Activated naive CD4-positive, alpha-beta T cell treated with anti-CD3 and anti-CD28 coated beads for 36 hours (primary cell): ENCODE data around the gene CAMSAP1. TPM values are rescaled to one million over a fixed set of nuclear protein-coding genes. Genes with fewer than 3 reads are reported as not detected.

Source experiments
- CTCF ChIA-PET: fragments of 350-600 bp; sonication (Branson Sonifier 250); formaldehyde crosslinking; loops from one replicate; lab custom pipeline; 2021; ENCODE audit warnings: antibody characterized with exemption; lab: Charles Lee
- DNase-seq: peaks from one replicate; pipeline ENCODE4 v3.0.0-alpha.2; 2020
- H3K27ac Mint-ChIP-seq: one replicate; pipeline ENCODE4 v1.8.0; 2021; ENCODE audit warnings: mild to moderate bottlenecking, mixed read lengths
- H3K27me3 Mint-ChIP-seq: one replicate; pipeline ENCODE4 v1.8.0; 2021; ENCODE audit warnings: low read depth, mixed read lengths
- H3K36me3 Mint-ChIP-seq: one replicate; pipeline ENCODE4 v1.8.0; 2021; ENCODE audit warnings: low read depth, mixed read lengths
- H3K4me1 Mint-ChIP-seq: one replicate; pipeline ENCODE4 v1.8.0; 2021; ENCODE audit warnings: low read depth, mixed read lengths
- H3K4me3 Mint-ChIP-seq: one replicate; pipeline ENCODE4 v1.8.0; 2021; ENCODE audit warnings: mild to moderate bottlenecking, moderate library complexity, mixed read lengths
- H3K9me3 Mint-ChIP-seq: one replicate; pipeline ENCODE4 v1.8.0; 2021; ENCODE audit warnings: mixed read lengths
- intact Hi-C: fragments of 100-400 bp; cut with micrococcal nuclease; formaldehyde crosslinking; loops from one replicate; pipeline ENCODE4 v1.15.1; 2023
- total RNA-seq, 2 experiments: library from RNA; stranded (reverse); gene quantifications; one replicate each; pipeline ENCODE4 v1.2.3, GENCODE V29; 2021

CAMSAP1 gene
- total RNA-seq, 2 experiments from 2014 or later = 32.6 to 35.2 TPM

DNA sequence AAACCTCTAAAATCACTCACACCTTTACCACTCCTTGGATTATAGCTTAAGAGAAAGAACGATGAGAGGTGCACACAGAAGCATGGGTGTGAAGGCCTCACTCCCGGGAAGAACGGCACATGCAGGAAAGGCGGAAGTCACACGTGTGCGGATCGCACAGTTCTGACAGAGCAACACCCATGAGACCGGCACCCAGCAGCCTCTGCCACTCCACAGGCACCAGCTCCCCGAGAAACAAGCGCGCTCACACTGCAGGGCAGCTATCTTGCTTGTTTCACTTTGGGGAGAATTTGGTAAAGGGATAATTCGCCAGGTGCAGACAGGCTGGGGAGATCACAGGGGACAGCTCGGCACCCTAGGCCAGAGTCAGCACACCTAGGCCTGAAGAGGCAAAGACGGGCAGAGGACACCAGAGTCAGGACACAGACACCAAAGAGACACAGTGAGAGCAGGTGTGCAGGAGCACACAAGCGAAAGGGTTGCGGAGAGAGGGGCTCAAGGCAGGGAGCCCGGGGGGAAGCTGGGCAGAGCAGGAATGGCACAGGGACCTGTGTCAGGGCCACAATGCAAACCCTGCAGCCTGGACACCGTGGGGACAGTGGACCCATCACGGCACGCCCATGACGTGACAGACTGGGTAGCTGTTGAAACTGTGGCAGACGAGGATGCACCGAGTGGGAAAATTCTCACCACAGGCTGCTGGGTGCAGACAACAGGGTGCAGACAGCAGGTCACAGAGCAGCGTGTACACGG lies 81.7 kb downstream of the CAMSAP1 start:
- CTCF ChIA-PET = no interaction called here
- Mint-ChIP-seq H3K4me3 (no peak overlapping the region), H3K36me3 (peaks cover 39% of the 10 kb centered on the region), H3K9me3 (peaks cover 11% of the 10 kb centered on the region), H3K4me1 (peaks cover 8% of the 10 kb centered on the region), H3K27me3 (no peaks in the 10 kb centered on the region), H3K27ac (no peak overlapping the region)
- no peak for DNase-seq
- intact Hi-C loops = no loop called here

- no peak for DNase-seq
- peaks cover 36% of the 10 kb centered on the region for H3K36me3 Mint-ChIP-seq
- H3K4me3 Mint-ChIP-seq = no peak overlapping the region
- H3K27ac Mint-ChIP-seq = no peak overlapping the region
- intact Hi-C loops = no loop called here
- no peaks in the 10 kb centered on the region for H3K27me3 Mint-ChIP-seq
- peaks cover under 1% of the 10 kb centered on the region for H3K9me3 Mint-ChIP-seq
- peaks cover under 1% of the 10 kb centered on the region for H3K4me1 Mint-ChIP-seq
- CTCF ChIA-PET = no interaction called here
Measured at GRCh38 chr9:135823036-135823435, 84.3 kb downstream of the CAMSAP1 start.

GRCh38 chr9:135822374-135822755 lies 85.0 kb downstream of the CAMSAP1 start:
- H3K27ac Mint-ChIP-seq = no peak overlapping the region

DNA sequence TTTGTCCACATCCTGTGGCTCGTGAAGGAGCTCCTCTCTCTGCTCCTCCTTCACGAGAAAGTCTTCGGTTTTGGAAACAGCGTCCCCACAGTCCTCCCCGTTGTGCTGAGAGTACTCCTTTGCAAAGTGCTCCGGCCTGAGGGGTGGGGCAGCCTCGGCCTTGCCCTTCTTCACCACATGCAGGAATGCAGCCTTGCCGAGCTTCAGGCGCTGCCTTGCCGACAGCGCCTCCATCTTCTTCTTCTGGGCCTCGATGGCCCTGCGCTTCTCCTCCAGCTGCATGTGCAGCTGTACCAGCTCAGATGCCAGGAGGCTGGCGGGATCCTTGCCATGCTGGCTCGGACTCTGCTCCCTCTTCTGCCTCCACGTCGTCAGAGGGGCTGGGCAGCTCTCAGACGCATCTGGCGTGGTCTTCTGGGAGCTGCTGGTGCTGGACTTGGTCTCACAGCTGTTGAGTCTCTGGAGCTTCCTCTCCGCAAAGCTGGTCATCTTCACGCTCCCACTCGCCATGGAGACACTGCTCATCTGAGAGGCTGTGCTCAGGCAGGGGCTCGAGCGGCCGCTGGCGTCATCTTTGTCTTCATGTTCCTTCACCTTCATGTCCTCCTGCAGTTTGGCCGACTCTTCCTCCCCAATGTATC lies 85.5 kb downstream of the CAMSAP1 start:
- CTCF ChIA-PET = no interaction called here
- Mint-ChIP-seq H3K36me3 (peaks cover 32% of the 10 kb centered on the region), H3K27ac (no peak overlapping the region), H3K27me3 (no peaks in the 10 kb centered on the region), H3K4me3 (no peak overlapping the region), H3K4me1 (no peaks in the 10 kb centered on the region), H3K9me3 (no peaks in the 10 kb centered on the region)
- no peak for DNase-seq
- intact Hi-C loops = no loop called here

More at GRCh38 chr9:135822374-135822755, 85.0 kb downstream of the CAMSAP1 start:
- CTCF ChIA-PET = no interaction called here
- Mint-ChIP-seq H3K36me3 (peaks cover 33% of the 10 kb centered on the region), H3K27me3 (no peaks in the 10 kb centered on the region), H3K9me3 (no peaks in the 10 kb centered on the region), H3K4me3 (no peak overlapping the region), H3K4me1 (no peaks in the 10 kb centered on the region)
- no peak for DNase-seq
- intact Hi-C loops = no loop called here

- H3K9me3 Mint-ChIP-seq = no peaks in the 10 kb centered on the region
- no peak for DNase-seq
- no peak overlapping the region for H3K27ac Mint-ChIP-seq
- intact Hi-C loops = no loop called here
- no peaks in the 10 kb centered on the region for H3K4me1 Mint-ChIP-seq
- peaks cover 28% of the 10 kb centered on the region for H3K36me3 Mint-ChIP-seq
- no peak overlapping the region for H3K4me3 Mint-ChIP-seq
- CTCF ChIA-PET = no interaction called here
- no peaks in the 10 kb centered on the region for H3K27me3 Mint-ChIP-seq
Measured at GRCh38 chr9:135821116-135821515, 86.2 kb downstream of the CAMSAP1 start.

DNA sequence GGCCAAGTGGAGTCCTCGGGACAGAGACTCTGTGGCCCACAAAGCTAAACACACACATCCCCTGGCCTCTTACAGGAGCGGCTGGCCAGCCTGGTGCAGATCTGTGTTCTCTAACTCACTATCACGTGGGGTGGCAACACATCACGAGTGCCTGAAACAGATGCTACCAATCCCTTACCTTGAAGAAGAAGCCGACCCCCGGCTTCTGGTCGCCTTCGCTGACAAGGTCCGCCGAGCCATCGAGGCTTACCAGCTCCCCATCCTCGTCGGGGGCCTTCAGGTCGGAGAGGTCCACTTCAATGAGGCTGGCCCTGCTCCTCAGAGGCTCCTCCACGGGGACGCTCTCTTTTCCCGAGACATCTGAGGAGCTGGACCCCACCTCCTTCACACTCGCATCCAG lies 86.7 kb downstream of the CAMSAP1 start:
- Mint-ChIP-seq H3K9me3 (no peaks in the 10 kb centered on the region), H3K36me3 (peaks cover 31% of the 10 kb centered on the region), H3K4me3 (no peak overlapping the region), H3K27ac (no peak overlapping the region), H3K4me1 (no peaks in the 10 kb centered on the region), H3K27me3 (no peaks in the 10 kb centered on the region)
- intact Hi-C loops = no loop called here
- CTCF ChIA-PET = interaction anchor here (0.6 kb wide), 1 partner anchor 1555 kb away, joined by 4 read pairs; no protein-coding TSS in a partner anchor
- no peak for DNase-seq

- DNase-seq = no peak
- no peaks in the 10 kb centered on the region for H3K27me3 Mint-ChIP-seq
- H3K9me3 Mint-ChIP-seq = no peaks in the 10 kb centered on the region
- no peak overlapping the region for H3K27ac Mint-ChIP-seq
- peaks cover 33% of the 10 kb centered on the region for H3K36me3 Mint-ChIP-seq
- H3K4me1 Mint-ChIP-seq = no peaks in the 10 kb centered on the region
- CTCF ChIA-PET = no interaction called here
- intact Hi-C loops = no loop called here
- H3K4me3 Mint-ChIP-seq = no peak overlapping the region
Measured at GRCh38 chr9:135819905-135820304, 87.4 kb downstream of the CAMSAP1 start.

- H3K9me3 Mint-ChIP-seq = no peaks in the 10 kb centered on the region
- intact Hi-C loops = no loop called here
- no peak overlapping the region for H3K4me3 Mint-ChIP-seq
- no peak overlapping the region for H3K27ac Mint-ChIP-seq
- H3K4me1 Mint-ChIP-seq = no peaks in the 10 kb centered on the region
- H3K36me3 Mint-ChIP-seq = peaks cover 36% of the 10 kb centered on the region
- H3K27me3 Mint-ChIP-seq = no peaks in the 10 kb centered on the region
- CTCF ChIA-PET = no interaction called here
- no peak for DNase-seq
Measured at GRCh38 chr9:135818718-135819475, 88.4 kb downstream of the CAMSAP1 start.

DNA sequence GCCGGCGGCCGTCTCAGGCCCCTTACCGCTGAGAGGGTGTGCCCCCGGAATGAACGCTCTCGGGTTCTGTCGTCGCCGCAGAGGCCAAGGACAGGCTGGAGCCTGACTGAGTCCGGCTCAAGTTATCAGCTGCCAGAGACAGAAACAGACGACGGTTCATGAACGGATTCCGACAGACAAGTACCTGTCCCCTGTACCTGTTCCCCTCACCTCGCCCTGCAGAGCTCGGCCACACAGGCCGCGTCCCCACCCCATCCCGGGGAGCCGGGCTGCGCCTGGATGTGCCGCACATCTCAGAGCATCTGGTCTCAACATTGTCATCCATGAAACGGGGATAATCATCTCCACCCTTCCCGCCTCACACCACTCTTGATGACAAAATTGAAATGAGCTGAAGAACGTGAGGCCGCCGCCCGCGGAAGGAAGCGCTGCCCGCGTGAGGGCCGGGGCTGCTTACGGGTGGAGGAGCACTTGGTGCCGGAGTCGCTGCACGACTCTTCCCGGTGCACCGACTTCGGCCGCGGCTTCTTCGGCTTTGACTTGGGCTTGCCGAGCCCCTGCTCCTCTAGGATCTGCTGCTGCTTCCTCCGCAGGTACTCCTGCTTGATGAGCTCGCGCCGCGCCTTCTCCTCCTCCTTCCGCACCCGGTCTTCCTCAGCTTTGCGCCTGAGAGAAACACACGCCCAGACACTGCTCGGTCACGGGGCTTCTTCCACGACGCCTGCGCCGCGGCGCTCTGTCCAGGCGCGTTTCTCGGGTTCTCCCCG lies 89.2 kb downstream of the CAMSAP1 start:
- DNase-seq = no peak
- no peaks in the 10 kb centered on the region for H3K4me1 Mint-ChIP-seq
- no peak overlapping the region for H3K27ac Mint-ChIP-seq
- no peak overlapping the region for H3K4me3 Mint-ChIP-seq
- no peaks in the 10 kb centered on the region for H3K27me3 Mint-ChIP-seq
- intact Hi-C loops = no loop called here
- no peaks in the 10 kb centered on the region for H3K9me3 Mint-ChIP-seq
- peaks cover 36% of the 10 kb centered on the region for H3K36me3 Mint-ChIP-seq
- CTCF ChIA-PET = interaction anchor here (0.8 kb wide), 1 partner anchor 21 kb away, joined by 3 read pairs; no protein-coding TSS in a partner anchor

DNA sequence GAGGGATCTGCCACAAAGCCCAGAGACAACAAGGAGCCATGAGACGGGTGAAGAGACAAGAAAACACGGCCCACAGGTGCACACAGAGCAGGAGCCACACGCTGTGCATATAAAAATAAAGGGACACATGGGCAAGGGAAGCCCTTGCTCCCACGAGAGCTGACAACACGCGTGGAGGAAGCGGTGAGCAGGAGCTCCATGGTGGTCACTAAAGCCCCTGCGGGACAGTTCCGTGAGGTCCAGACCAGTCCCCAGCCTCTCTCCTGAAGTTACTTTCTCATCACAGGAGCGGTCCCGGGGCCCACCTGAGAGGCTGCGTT lies 90.7 kb downstream of the CAMSAP1 start:
- H3K36me3 Mint-ChIP-seq = peaks cover 35% of the 10 kb centered on the region
- CTCF ChIA-PET = no interaction called here

GRCh38 chr9:135815830-135816650 lies 91.3 kb downstream of the CAMSAP1 start:
- Mint-ChIP-seq H3K4me1 (no peaks in the 10 kb centered on the region), H3K27me3 (no peaks in the 10 kb centered on the region), H3K4me3 (no peak overlapping the region), H3K27ac (no peak overlapping the region), H3K36me3 (peaks cover 40% of the 10 kb centered on the region), H3K9me3 (no peaks in the 10 kb centered on the region)
- CTCF ChIA-PET = no interaction called here
- no peak for DNase-seq
- intact Hi-C loops = no loop called here

More for the DNA sequence above, 90.7 kb downstream of the CAMSAP1 start:
- no peak overlapping the region for H3K4me3 Mint-ChIP-seq
- H3K9me3 Mint-ChIP-seq = no peaks in the 10 kb centered on the region
- DNase-seq = no peak
- no peak overlapping the region for H3K27ac Mint-ChIP-seq
- no peaks in the 10 kb centered on the region for H3K27me3 Mint-ChIP-seq
- intact Hi-C loops = no loop called here
- H3K4me1 Mint-ChIP-seq = no peaks in the 10 kb centered on the region
